Stomach (tissue), 9 donors: ENCODE results near the gene CTSH. TPM values are rescaled to one million over a fixed set of nuclear protein-coding genes. Genes with fewer than 3 reads are reported as not detected.

Experiments
- DNase-seq, 2 donors: peaks; one replicate each; pipeline versions ENCODE4 v3.0.0 to v3.0.0-alpha.2; 2013 to 2019
- H3K27ac ChIP-seq, 5 donors: fragments of 200-600 bp in 4 of 5; sonication (generic) in 4 of 5; one replicate each; pipeline ENCODE4 v1.5.1; 2013 to 2019; ENCODE audit warnings: mild to moderate bottlenecking in 1 of 5, moderate library complexity in 1 of 5
- H3K27me3 ChIP-seq, 3 donors: fragments of 200-600 bp; sonication (generic); one replicate each; pipeline ENCODE4 v1.5.1; 2017 to 2019; ENCODE audit warnings: mixed run types in 1 of 3
- H3K36me3 ChIP-seq, 4 donors: fragments of 200-600 bp; sonication (generic); 1 replicate in 3 of 4; 2 replicates in 1 of 4; pipeline ENCODE4 v1.5.1; 2016 to 2019
- H3K4me1 ChIP-seq, 4 donors: fragments of 200-600 bp; sonication (generic); one replicate each; pipeline ENCODE4 v1.5.1; 2016 to 2019
- H3K4me3 ChIP-seq, 4 donors: fragments of 200-600 bp; sonication (generic) in 3 of 4; one replicate each; pipeline ENCODE4 v1.5.1; 2016 to 2019; ENCODE audit warnings: mild to moderate bottlenecking in 1 of 4
- H3K9me3 ChIP-seq, 4 donors: fragments of 200-600 bp; sonication (generic); one replicate each; pipeline ENCODE4 v1.5.1; 2016 to 2019
- EP300 ChIP-seq: sonication (generic); formaldehyde crosslinking; IDR thresholded peaks from one replicate; pipeline ENCODE4 v1.6.1; 2017; ENCODE audit warnings: antibody characterized with exemption
- POLR2A ChIP-seq, 4 donors: fragments of 450-650 bp; IDR thresholded peaks; one replicate each; pipeline ENCODE4 v1.6.1; 2016; ENCODE audit warnings: antibody characterized with exemption in 4 of 4, control low read depth in 2 of 4, mild to moderate bottlenecking in 1 of 4, moderate library complexity in 1 of 4
- POLR2AphosphoS5 ChIP-seq, 3 donors: sonication (generic); formaldehyde crosslinking; IDR thresholded peaks; one replicate each; pipeline ENCODE4 v1.6.1; 2016; ENCODE audit warnings: antibody characterized with exemption in 3 of 3
- WGBS, 5 donors: extraction: QIAGEN DNeasy Blood & Tissue Kit in 3 of 5; methylation state at CpG; one replicate each; pipeline versions ENCODE4 v1.1.5 to v1.1.7; 2013 to 2018; 5-methylcytosine and 5-hydroxymethylcytosine counted together
- intact Hi-C: fragments of 100-400 bp; cut with DNase I; formaldehyde crosslinking; loops from one replicate; pipeline ENCODE4 v1.15.1; 2023; ENCODE audit warnings: low total_unique reads
- polyA plus RNA-seq, 3 donors: library from polyadenylated mRNA; stranded (reverse); fragments of 200-250 nt; gene quantifications; one replicate each; pipeline ENCODE4 v1.2.3, GENCODE V29; 2013
- total RNA-seq, 5 donors: library from RNA; depleted of rRNA; stranded (reverse); fragments of >200 nt; gene quantifications; one replicate each; pipeline versions ENCODE4 v1.1.0 to v1.2.3, GENCODE V29; 2014 to 2016
- TF ChIP-seq, protein P1 (sequence below), 7 experiments: fragments of 450-650 bp in 4 of 7; fragments of 200-600 bp in 3 of 7; sonication (generic) in 3 of 7; IDR thresholded peaks; one replicate each; pipeline ENCODE4 v1.5.1; 2016 to 2019; ENCODE audit warnings: antibody characterized with exemption in 7 of 7, control low read depth in 2 of 7, mild to moderate bottlenecking in 1 of 7
- donor health status: healthy with polysubstance abuse.
- donor health status: Bipolar disorder and iron deficiency.
- donor health status: healthy.

The CTSH gene
- total and polyA plus RNA-seq, 8 donors = 79.3 to 386 (median 187) TPM

DNA sequence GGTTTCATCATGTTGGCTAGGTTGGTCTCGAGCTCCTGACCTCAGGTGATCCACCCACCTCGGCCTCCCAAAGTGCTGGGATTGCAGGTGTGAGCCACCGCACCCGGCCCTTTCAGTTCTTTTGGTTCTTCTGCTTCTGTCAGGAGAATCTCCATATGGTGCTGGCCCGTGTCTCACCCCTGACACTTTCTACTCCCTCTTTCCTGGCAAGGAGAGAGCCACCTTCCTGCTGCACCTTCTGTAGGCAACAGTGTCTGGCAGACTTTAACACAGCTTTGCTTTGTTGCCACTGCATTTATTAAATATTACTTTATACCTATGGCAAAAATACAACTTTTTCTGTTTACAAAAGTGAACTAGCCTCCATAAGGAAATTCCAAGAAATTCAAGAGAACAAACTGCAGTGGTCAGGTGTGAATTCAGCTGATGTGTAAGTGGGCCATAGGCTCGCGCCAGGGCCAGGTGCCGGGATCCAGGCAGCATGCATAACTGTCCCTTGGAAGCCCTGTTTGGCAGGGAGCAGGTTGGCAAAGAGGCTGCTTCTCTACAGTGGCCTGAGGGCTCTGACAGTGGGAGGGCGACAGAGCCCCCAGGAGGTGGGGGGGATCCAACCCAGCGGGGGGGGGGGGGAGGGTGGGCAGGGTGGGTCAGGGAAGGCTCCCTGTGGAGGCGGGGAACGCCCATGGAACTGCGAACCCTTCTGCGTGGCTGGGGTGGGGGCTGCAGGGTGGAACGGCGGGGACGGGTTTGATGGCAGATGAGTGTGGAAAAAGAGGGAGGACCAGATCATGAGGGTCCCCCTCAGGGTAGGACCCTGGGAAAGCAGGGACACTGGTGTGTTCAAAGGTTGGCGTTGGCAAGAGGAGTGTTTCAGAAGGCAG lies 21.1 kb downstream of the CTSH start:
- Histone ChIP-seq H3K4me3 (no peak overlapping the region), H3K36me3 (peaks cover 49 to 99% (median 96%) of the 10 kb centered on the region in 4 donors), H3K4me1 (peaks cover 0 to 13% (median 2%) of the 10 kb centered on the region in 4 donors), H3K27ac (no peak overlapping the region), H3K27me3 (no peaks in the 10 kb centered on the region), H3K9me3 (no peaks in the 10 kb centered on the region)
- no peak for TF ChIP-seq EP300
- TF ChIP-seq POLR2A (IDR thresholded peaks at IDR 0.05) = no peak
- TF ChIP-seq POLR2AphosphoS5 (IDR thresholded peaks at IDR 0.05) = no peak
- TF ChIP-seq, protein P1, sequence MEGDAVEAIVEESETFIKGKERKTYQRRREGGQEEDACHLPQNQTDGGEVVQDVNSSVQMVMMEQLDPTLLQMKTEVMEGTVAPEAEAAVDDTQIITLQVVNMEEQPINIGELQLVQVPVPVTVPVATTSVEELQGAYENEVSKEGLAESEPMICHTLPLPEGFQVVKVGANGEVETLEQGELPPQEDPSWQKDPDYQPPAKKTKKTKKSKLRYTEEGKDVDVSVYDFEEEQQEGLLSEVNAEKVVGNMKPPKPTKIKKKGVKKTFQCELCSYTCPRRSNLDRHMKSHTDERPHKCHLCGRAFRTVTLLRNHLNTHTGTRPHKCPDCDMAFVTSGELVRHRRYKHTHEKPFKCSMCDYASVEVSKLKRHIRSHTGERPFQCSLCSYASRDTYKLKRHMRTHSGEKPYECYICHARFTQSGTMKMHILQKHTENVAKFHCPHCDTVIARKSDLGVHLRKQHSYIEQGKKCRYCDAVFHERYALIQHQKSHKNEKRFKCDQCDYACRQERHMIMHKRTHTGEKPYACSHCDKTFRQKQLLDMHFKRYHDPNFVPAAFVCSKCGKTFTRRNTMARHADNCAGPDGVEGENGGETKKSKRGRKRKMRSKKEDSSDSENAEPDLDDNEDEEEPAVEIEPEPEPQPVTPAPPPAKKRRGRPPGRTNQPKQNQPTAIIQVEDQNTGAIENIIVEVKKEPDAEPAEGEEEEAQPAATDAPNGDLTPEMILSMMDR (IDR thresholded peaks at IDR 0.05) = no peak
- intact Hi-C loops = no loop called here
- 88 to 94% (median 91%) methylated on average over 17 to 18 of the region's 18 CpGs for WGBS, 5 donors
- no peak for DNase-seq

GRCh38 chr15:78923015-78923414 lies 21.8 kb downstream of the CTSH start:
- Histone ChIP-seq H3K4me1 (peaks cover 0 to 13% (median 3%) of the 10 kb centered on the region in 4 donors), H3K27ac (no peak overlapping the region), H3K4me3 (no peak overlapping the region), H3K36me3 (peaks cover 54 to 100% (median 99%) of the 10 kb centered on the region in 4 donors), H3K9me3 (no peaks in the 10 kb centered on the region), H3K27me3 (no peaks in the 10 kb centered on the region)
- no peak for DNase-seq
- intact Hi-C loops = no loop called here
- WGBS, 5 donors = 76 to 82% (median 79%) methylated on average over 7 of the region's 7 CpGs
- TF ChIP-seq EP300 (no peak), POLR2A (IDR thresholded peaks at IDR 0.05) (no peak), POLR2AphosphoS5 (IDR thresholded peaks at IDR 0.05) (no peak)
- TF ChIP-seq, protein P1 (IDR thresholded peaks at IDR 0.05) = no peak

- Histone ChIP-seq H3K27me3 (no peaks in the 10 kb centered on the region), H3K27ac (no peak overlapping the region), H3K4me3 (no peak overlapping the region), H3K9me3 (no peaks in the 10 kb centered on the region), H3K4me1 (peaks cover 0 to 17% (median 5%) of the 10 kb centered on the region in 4 donors), H3K36me3 (peaks cover 54 to 100% (median 98%) of the 10 kb centered on the region in 4 donors)
- intact Hi-C loops = no loop called here
- WGBS, 5 donors = 73 to 87% (median 80%) methylated on average over 7 of the region's 7 CpGs
- TF ChIP-seq EP300 = no peak
- TF ChIP-seq, protein P1 (IDR thresholded peaks at IDR 0.05) = no peak
- no peak for TF ChIP-seq POLR2AphosphoS5 (IDR thresholded peaks at IDR 0.05)
- no peak for TF ChIP-seq POLR2A (IDR thresholded peaks at IDR 0.05)
- DNase-seq = peak in 1 of 2 donors; percentile 48
These were observed 22.3 kb downstream of the CTSH start for GRCh38 chr15:78922527-78922926.

DNA sequence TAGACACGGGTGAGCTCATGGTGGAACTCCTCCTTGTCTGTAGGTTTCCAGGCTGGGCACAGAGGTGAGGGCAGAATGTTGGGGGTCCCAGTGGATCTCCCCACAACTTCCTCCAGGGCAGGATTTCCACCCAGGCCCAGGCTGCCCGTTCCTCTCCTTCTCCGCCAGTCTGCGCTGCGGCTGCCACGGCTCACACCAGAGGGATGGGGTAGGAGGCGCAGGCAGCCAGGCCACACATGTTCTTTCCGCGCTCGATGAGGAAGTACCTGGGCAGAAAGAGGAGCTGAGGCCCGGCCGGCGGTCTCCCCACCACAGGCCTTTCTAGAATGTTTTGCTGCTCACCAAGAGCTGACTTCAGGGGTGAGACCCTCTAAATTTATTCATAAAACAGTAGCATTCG lies 22.9 kb downstream of the CTSH start:
- no peak overlapping the region for H3K4me3 ChIP-seq
- no peak for TF ChIP-seq POLR2A (IDR thresholded peaks at IDR 0.05)
- TF ChIP-seq POLR2AphosphoS5 (IDR thresholded peaks at IDR 0.05) = peak in 1 of 3 donors; percentile 7
- TF ChIP-seq EP300 = no peak
- TF ChIP-seq, protein P1 (IDR thresholded peaks at IDR 0.05) = no peak
- peaks cover 54 to 94% (median 92%) of the 10 kb centered on the region in 4 donors for H3K36me3 ChIP-seq
- WGBS, 5 donors = 85 to 92% (median 90%) methylated on average over 14 of the region's 14 CpGs
- no peak overlapping the region for H3K27ac ChIP-seq
- H3K27me3 ChIP-seq = no peaks in the 10 kb centered on the region
- intact Hi-C loops = no loop called here
- no peaks in the 10 kb centered on the region for H3K9me3 ChIP-seq
- H3K4me1 ChIP-seq = peaks cover 0 to 17% (median 8%) of the 10 kb centered on the region in 4 donors
- DNase-seq = no peak
